Stomach (tissue), 4 donors: ENCODE measurements around the gene PRXL2A.

ENCODE experiments used
- CTCF ChIP-seq, 7 experiments: fragments of 450-650 bp in 4 of 7; fragments of 200-600 bp in 3 of 7; sonication (generic) in 3 of 7; IDR thresholded peaks; one replicate each; pipeline ENCODE4 v1.5.1; 2016 to 2019; ENCODE audit warnings: antibody characterized with exemption in 7 of 7, control low read depth in 2 of 7, mild to moderate bottlenecking in 1 of 7
- EP300 ChIP-seq: sonication (generic); formaldehyde crosslinking; IDR thresholded peaks from one replicate; pipeline ENCODE4 v1.6.1; 2017; ENCODE audit warnings: antibody characterized with exemption
- POLR2A ChIP-seq, 4 donors: fragments of 450-650 bp; IDR thresholded peaks; one replicate each; pipeline ENCODE4 v1.6.1; 2016; ENCODE audit warnings: antibody characterized with exemption in 4 of 4, control low read depth in 2 of 4, mild to moderate bottlenecking in 1 of 4, moderate library complexity in 1 of 4
- POLR2AphosphoS5 ChIP-seq, 3 donors: sonication (generic); formaldehyde crosslinking; IDR thresholded peaks; one replicate each; pipeline ENCODE4 v1.6.1; 2016; ENCODE audit warnings: antibody characterized with exemption in 3 of 3

DNA sequence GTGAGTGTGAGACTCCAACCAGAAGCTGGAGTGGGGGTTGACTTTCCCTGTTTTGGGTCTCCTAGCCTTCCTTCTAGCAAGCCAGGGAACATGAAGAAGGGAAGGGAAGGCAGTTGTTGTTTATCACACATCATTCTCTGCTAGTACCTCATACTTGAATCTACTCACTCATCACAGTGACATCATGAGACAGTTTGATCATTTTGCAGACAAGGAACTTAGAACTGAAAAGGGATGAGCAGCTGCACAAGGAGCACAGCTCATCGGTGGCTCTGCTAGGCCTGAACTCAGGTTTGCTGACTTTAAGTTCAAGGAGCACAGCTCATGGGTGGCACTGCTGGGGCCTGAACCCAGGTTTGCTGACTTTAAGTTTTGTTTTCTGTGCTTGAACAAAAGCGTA is 19.2 kb downstream of the PRXL2A start:
- TF ChIP-seq POLR2AphosphoS5 (IDR thresholded peaks at IDR 0.05) (no peak), CTCF (IDR thresholded peaks at IDR 0.05) (no peak), POLR2A (IDR thresholded peaks at IDR 0.05) (no peak), EP300 (no peak)
